Activated CD4-positive, alpha-beta T cell treated with anti-CD3 and anti-CD28 coated beads, Interleukin-2, amount 10 ng/mL, durations not matched to agents 24 days and 14 days (primary cell): ENCODE data around the gene CHD2. TPM values are rescaled to one million over a fixed set of nuclear protein-coding genes. Genes with fewer than 3 reads are reported as not detected.

Experiments used
- DNase-seq: peaks from one replicate; pipeline ENCODE4 v3.0.0; 2022
- H3K27ac Mint-ChIP-seq: one replicate; pipeline ENCODE4 v1.8.0; 2022; ENCODE audit warnings: mild to moderate bottlenecking, mixed read lengths
- H3K27me3 Mint-ChIP-seq: one replicate; pipeline ENCODE4 v1.8.0; 2022; ENCODE audit warnings: mixed read lengths
- H3K36me3 Mint-ChIP-seq: one replicate; pipeline ENCODE4 v1.8.0; 2022; ENCODE audit warnings: low read depth, mild to moderate bottlenecking, mixed read lengths
- H3K4me1 Mint-ChIP-seq: one replicate; pipeline ENCODE4 v1.8.0; 2021; ENCODE audit warnings: mixed read lengths
- H3K4me3 Mint-ChIP-seq: one replicate; pipeline ENCODE4 v1.8.0; 2022; ENCODE audit warnings: mild to moderate bottlenecking, moderate library complexity, mixed read lengths
- H3K9me3 Mint-ChIP-seq: one replicate; pipeline ENCODE4 v1.8.0; 2021; ENCODE audit warnings: mixed read lengths
- intact Hi-C: fragments of 100-400 bp; cut with micrococcal nuclease; formaldehyde crosslinking; loops from one replicate; pipeline ENCODE4 v1.15.1; 2023
- total RNA-seq: library from RNA; stranded (reverse); gene quantifications from 2 replicates; pipeline ENCODE4 v1.2.3, GENCODE V29; 2022

The CHD2 gene
- total RNA-seq, 1 donor from 2014 or later, result 111 TPM

DNA sequence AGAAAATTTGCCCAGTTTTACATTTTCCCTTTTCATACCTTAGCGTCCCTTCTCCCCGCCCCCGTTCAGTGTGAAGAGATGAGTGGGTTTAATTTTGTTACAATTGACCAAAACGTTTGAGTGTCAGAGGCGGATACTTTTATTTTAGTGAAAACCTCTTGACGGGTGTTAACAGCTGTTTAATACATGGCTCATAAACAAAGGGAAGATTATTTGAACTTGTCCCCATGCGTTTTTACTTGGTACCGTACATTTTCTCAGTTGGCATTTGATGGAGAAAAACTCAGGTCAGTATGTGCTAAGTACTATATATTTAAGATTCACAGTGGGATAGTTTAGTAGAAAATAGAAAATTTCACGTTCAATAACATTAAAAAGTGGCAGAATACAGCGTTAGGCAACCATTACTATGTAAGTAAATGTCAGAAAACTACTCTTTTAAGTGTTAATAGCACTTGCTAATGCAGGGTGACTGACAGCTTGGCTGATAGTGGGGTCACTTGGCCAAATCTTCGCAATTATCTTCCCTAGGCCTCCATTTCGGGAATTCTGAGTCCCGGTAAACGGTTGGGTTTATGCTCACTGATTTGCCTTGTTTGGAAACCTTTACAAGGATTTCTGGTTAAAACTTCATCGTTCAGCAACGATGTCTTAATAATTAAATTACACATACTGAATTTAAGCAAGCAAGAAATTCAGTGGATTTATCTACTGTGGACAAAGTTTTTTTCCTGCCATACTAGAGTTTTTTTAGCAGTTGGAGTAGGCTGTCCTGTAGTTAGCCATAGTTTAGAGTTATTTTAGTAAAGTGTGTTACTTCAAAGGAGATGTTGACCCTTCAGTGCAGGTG lies 4.8 kb downstream of the CHD2 start:
- Mint-ChIP-seq H3K4me1 (peaks cover 57% of the 10 kb centered on the region), H3K9me3 (no peaks in the 10 kb centered on the region), H3K27me3 (no peaks in the 10 kb centered on the region), H3K36me3 (peaks cover 55% of the 10 kb centered on the region), H3K4me3 (peak overlapping the region; percentile 89), H3K27ac (peak overlapping the region; percentile 100)
- peak; percentile 60 for DNase-seq
- intact Hi-C loops, result loop anchor here (1.0 kb wide), 4 partner anchors 23 to 101 kb away; no protein-coding TSS in a partner anchor

GRCh38 chr15:92906020-92906419 lies 5.9 kb downstream of the CHD2 start:
- H3K36me3 Mint-ChIP-seq, result peaks cover 56% of the 10 kb centered on the region
- DNase-seq, result peak; percentile 57
- peak overlapping the region; percentile 100 for H3K27ac Mint-ChIP-seq
- no peaks in the 10 kb centered on the region for H3K27me3 Mint-ChIP-seq
- peaks cover 63% of the 10 kb centered on the region for H3K4me1 Mint-ChIP-seq
- H3K9me3 Mint-ChIP-seq, result no peaks in the 10 kb centered on the region
- peak overlapping the region; percentile 89 for H3K4me3 Mint-ChIP-seq
- intact Hi-C loops, result loop anchor here (1.0 kb wide), 1 partner anchor 8 kb away; no protein-coding TSS in a partner anchor

- peak overlapping the region; percentile 100 for H3K27ac Mint-ChIP-seq
- H3K27me3 Mint-ChIP-seq, result no peaks in the 10 kb centered on the region
- DNase-seq, result peak; percentile 86
- intact Hi-C loops, result loop anchor here (1.0 kb wide), 1 partner anchor 8 kb away; no protein-coding TSS in a partner anchor
- H3K36me3 Mint-ChIP-seq, result peaks cover 57% of the 10 kb centered on the region
- H3K4me3 Mint-ChIP-seq, result peak overlapping the region; percentile 89
- H3K4me1 Mint-ChIP-seq, result peaks cover 69% of the 10 kb centered on the region
- H3K9me3 Mint-ChIP-seq, result no peaks in the 10 kb centered on the region
These were observed 6.5 kb downstream of the CHD2 start for GRCh38 chr15:92906563-92907081.

DNA sequence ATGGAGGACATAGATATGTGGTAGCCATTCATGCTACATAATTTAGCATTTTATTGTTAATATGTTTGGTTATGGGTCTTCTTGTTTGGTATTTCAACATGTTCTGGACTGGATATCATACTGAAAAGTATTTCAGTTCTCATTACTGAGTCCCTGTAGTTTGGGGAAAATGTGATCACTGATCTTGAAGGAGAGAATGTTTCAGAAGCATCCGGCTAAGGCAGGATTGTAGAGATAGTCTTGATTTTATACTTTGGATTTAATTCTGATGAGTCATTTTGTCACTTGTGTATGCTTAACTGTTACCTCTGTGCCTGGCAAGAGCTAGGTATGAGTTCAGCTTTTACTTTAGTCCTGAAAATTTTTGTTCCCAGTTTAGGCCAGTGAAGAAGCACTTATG lies 7.1 kb downstream of the CHD2 start:
- Mint-ChIP-seq H3K27me3 (no peaks in the 10 kb centered on the region), H3K9me3 (no peaks in the 10 kb centered on the region), H3K36me3 (peaks cover 61% of the 10 kb centered on the region), H3K27ac (peak overlapping the region; percentile 100), H3K4me3 (peak overlapping the region; percentile 89), H3K4me1 (peaks cover 75% of the 10 kb centered on the region)
- DNase-seq, result peak; percentile 60
- intact Hi-C loops, result no loop called here

DNA sequence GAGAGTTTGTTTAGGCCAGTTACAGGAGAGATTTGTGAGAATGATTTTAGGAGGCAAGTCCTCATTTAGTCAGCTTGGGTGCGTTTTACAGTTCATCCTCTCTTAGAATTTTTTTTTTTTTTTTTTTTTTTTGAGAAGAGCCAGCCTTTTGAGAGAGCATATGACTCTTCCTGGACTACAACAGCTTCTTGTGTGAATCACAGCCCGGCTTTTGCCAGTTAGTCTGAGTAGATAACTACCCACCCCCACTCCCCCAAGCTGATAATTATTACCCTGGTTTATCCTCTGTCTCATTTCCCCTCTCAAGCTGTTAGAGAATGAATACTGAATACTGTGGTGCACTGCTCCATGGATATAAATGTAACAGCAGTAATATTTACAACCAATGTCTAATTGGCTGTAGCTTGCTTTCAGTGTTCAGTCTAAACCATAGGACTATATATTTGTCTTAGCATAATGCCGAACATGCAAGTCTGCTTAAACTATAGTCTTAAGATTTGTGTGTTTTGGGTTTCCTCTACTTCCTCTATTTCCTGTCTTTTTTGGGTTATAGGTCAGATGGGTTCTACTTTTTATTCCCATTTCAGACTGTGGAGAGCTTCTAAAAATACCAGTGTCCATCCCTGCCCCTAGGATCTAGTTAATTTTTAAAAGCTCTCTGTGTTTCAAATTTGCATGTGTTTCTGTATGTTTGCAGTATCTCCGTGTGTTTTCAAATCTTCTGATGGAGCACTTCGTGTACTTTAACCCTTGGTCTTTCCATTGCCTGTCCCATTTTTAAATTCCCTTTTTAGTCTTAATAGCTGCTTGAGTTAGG lies 8.0 kb downstream of the CHD2 start:
- no peaks in the 10 kb centered on the region for H3K27me3 Mint-ChIP-seq
- H3K4me1 Mint-ChIP-seq, result peaks cover 77% of the 10 kb centered on the region
- H3K27ac Mint-ChIP-seq, result peak overlapping the region; percentile 100
- H3K4me3 Mint-ChIP-seq, result peak overlapping the region; percentile 89
- no peaks in the 10 kb centered on the region for H3K9me3 Mint-ChIP-seq
- peak; percentile 68 for DNase-seq
- intact Hi-C loops, result no loop called here
- H3K36me3 Mint-ChIP-seq, result peaks cover 59% of the 10 kb centered on the region

DNA sequence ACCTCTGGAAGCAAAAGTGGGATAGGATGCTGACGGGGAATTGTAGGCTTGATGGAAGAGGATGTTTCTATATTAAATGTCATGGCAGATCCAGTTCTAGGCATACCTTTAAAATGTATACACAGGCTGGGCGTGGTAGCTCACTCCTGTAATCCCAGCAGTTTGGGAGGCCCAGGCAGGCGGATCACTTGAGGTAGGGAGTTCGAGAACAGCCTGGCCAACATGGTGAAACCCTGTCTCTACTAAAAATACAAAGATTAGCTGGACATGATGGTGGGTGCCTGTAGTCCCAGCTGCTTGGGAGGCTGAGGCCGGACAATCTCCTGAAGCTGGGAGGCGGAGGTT lies 8.6 kb downstream of the CHD2 start:
- H3K27ac Mint-ChIP-seq, result peak overlapping the region; percentile 100
- no peaks in the 10 kb centered on the region for H3K27me3 Mint-ChIP-seq
- intact Hi-C loops, result no loop called here
- peaks cover 59% of the 10 kb centered on the region for H3K36me3 Mint-ChIP-seq
- H3K9me3 Mint-ChIP-seq, result no peaks in the 10 kb centered on the region
- peaks cover 80% of the 10 kb centered on the region for H3K4me1 Mint-ChIP-seq
- peak; percentile 56 for DNase-seq
- peak overlapping the region; percentile 89 for H3K4me3 Mint-ChIP-seq

GRCh38 chr15:92909136-92909781 lies 9.1 kb downstream of the CHD2 start:
- Mint-ChIP-seq H3K9me3 (no peaks in the 10 kb centered on the region), H3K27me3 (no peaks in the 10 kb centered on the region), H3K4me1 (peaks cover 82% of the 10 kb centered on the region), H3K27ac (peak overlapping the region; percentile 34), H3K36me3 (peaks cover 54% of the 10 kb centered on the region), H3K4me3 (peak overlapping the region; percentile 63)
- peak; percentile 55 for DNase-seq
- intact Hi-C loops, result no loop called here

GRCh38 chr15:92910451-92910850 lies 10.3 kb downstream of the CHD2 start:
- Mint-ChIP-seq H3K27me3 (no peaks in the 10 kb centered on the region), H3K4me3 (peak overlapping the region; percentile 51), H3K27ac (peak overlapping the region; percentile 75), H3K36me3 (peaks cover 52% of the 10 kb centered on the region), H3K9me3 (no peaks in the 10 kb centered on the region), H3K4me1 (peaks cover 83% of the 10 kb centered on the region)
- DNase-seq, result peak; percentile 58
- intact Hi-C loops, result no loop called here

GRCh38 chr15:92914103-92914499 lies 14.0 kb downstream of the CHD2 start:
- Mint-ChIP-seq H3K9me3 (no peaks in the 10 kb centered on the region), H3K4me3 (peak overlapping the region; percentile 85), H3K27ac (peak overlapping the region; percentile 96), H3K27me3 (no peaks in the 10 kb centered on the region), H3K4me1 (peaks cover 73% of the 10 kb centered on the region), H3K36me3 (peaks cover 53% of the 10 kb centered on the region)
- peak; percentile 52 for DNase-seq
- intact Hi-C loops, result loop anchor here (1.0 to 2.0 kb wide), 3 partner anchors 8 to 110 kb away; partner anchors contain the start of gene CHD2

DNA sequence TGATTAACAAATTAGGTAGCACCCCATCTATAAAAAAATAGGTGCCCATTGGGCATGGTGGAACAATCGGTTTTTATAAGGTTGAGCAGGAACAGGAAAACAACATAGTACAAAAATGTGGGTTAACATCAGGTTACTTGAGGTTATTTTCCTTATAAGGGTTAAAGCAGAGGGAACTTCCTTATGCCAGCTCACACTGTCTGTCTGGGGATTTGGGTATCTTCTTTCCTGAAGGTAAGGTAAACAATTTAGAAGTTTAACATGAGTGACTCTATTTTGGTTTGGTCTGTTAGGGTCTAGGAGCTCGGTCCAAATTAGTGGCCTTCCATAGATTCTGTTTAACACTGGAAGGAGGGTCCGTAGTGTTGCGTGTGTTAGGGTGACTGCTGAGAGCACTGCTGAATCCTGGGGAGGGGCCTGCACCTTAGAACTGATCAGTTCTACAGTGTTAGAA lies 14.7 kb downstream of the CHD2 start:
- Mint-ChIP-seq H3K27ac (peak overlapping the region; percentile 96), H3K4me1 (peaks cover 72% of the 10 kb centered on the region), H3K9me3 (no peaks in the 10 kb centered on the region), H3K4me3 (peak overlapping the region; percentile 85), H3K36me3 (peaks cover 48% of the 10 kb centered on the region), H3K27me3 (no peaks in the 10 kb centered on the region)
- DNase-seq, result peak; percentile 79
- intact Hi-C loops, result loop anchor here (1.0 to 5.0 kb wide), 4 partner anchors 8 to 110 kb away; partner anchors contain the start of gene CHD2

DNA sequence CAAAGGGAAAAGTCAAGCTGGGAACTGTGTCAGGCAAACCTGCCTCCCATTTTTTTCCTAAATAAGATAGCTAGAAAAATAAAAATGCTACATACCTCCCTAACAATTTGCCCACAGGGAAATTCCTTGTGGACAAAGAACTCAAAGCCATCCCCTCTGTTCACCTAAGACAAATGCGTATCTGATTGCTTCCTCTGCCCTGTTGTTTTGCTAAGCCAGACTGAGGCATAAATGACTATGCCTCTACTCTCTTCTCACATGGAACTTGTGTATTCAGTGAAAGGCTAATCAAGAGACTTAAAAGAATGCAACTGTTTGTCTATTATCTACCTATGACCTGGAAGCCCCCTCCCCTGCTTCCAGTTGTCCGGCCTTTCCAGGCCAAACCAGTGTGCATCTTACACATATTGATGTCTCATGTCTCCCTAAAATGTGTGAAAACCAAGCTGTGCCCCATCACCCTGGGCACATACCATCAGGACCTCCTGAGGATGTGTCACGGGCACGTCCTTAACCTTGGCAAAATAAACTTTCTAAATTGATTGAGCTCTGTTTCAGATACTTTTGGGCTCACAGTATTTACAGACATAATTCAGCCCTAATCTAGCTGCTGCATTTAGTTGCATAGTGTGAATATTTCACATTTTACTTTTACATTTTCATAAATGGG lies 15.8 kb downstream of the CHD2 start:
- Mint-ChIP-seq H3K36me3 (peaks cover 47% of the 10 kb centered on the region), H3K27me3 (no peaks in the 10 kb centered on the region), H3K9me3 (no peaks in the 10 kb centered on the region), H3K4me1 (peaks cover 76% of the 10 kb centered on the region), H3K27ac (peak overlapping the region; percentile 64), H3K4me3 (peak overlapping the region; percentile 85)
- intact Hi-C loops, result loop anchor here (2.0 to 5.0 kb wide), 2 partner anchors 15 to 34 kb away; partner anchors contain the start of gene CHD2
- DNase-seq, result peak; percentile 64

- intact Hi-C loops, result loop anchor here (1.0 to 5.0 kb wide), 3 partner anchors 36 to 121 kb away; no protein-coding TSS in a partner anchor
- H3K36me3 Mint-ChIP-seq, result peaks cover 44% of the 10 kb centered on the region
These were observed 17.7 kb downstream of the CHD2 start for GRCh38 chr15:92917598-92918407.

More at GRCh38 chr15:92917598-92918407, 17.7 kb downstream of the CHD2 start:
- peak; percentile 98 for DNase-seq
- peak overlapping the region; percentile 58 for H3K4me3 Mint-ChIP-seq
- H3K27ac Mint-ChIP-seq, result peak overlapping the region; percentile 75
- H3K27me3 Mint-ChIP-seq, result no peaks in the 10 kb centered on the region
- H3K4me1 Mint-ChIP-seq, result peaks cover 78% of the 10 kb centered on the region
- no peaks in the 10 kb centered on the region for H3K9me3 Mint-ChIP-seq
